Esophagus muscularis mucosa (tissue), 4 donors: ENCODE data around the gene SECISBP2. TPM values are rescaled to one million over a fixed set of nuclear protein-coding genes. Genes with fewer than 3 reads are reported as not detected.

Experiments used
- DNase-seq: peaks from one replicate; pipeline ENCODE4 v3.0.0-alpha.2; 2017; ENCODE audit errors: extremely low spot score
- H3K27ac ChIP-seq, 4 donors: fragments of 200-600 bp; sonication (generic); replicated peaks in 1 of 4; 1 replicate in 3 of 4; 2 replicates in 1 of 4; pipeline ENCODE4 v1.5.1; 2016 to 2019; ENCODE audit warnings: mild to moderate bottlenecking in 1 of 4
- H3K27me3 ChIP-seq, 4 donors: fragments of 200-600 bp; sonication (generic); one replicate each; pipeline versions ENCODE4 v1.5.1 to v1.6.0; 2016 to 2019
- H3K36me3 ChIP-seq, 4 donors: fragments of 200-600 bp; sonication (generic); one replicate each; pipeline ENCODE4 v1.5.1; 2016 to 2019
- H3K4me1 ChIP-seq, 4 donors: fragments of 200-600 bp; sonication (generic); one replicate each; pipeline ENCODE4 v1.5.1; 2016 to 2019
- H3K4me3 ChIP-seq, 4 donors: fragments of 200-600 bp; sonication (generic); 1 replicate in 2 of 4; 2 replicates in 2 of 4; pipeline ENCODE4 v1.5.1; 2016 to 2019; ENCODE audit warnings: mild to moderate bottlenecking in 4 of 4, moderate library complexity in 1 of 4
- H3K9me3 ChIP-seq, 4 donors: fragments of 200-600 bp; sonication (generic); 1 replicate in 3 of 4; 2 replicates in 1 of 4; pipeline ENCODE4 v1.5.1; 2016 to 2019
- EP300 ChIP-seq: sonication (generic); formaldehyde crosslinking; IDR thresholded peaks from one replicate; pipeline ENCODE4 v1.6.1; 2017; ENCODE audit warnings: antibody characterized with exemption
- POLR2A ChIP-seq: fragments of 450-650 bp; IDR thresholded peaks from one replicate; pipeline ENCODE4 v1.6.1; 2017; ENCODE audit warnings: antibody characterized with exemption, moderate library complexity, mild to moderate bottlenecking, low read depth
- POLR2AphosphoS5 ChIP-seq, 2 donors: sonication (generic); formaldehyde crosslinking; IDR thresholded peaks; one replicate each; pipeline ENCODE4 v1.6.1; 2017; ENCODE audit warnings: antibody characterized with exemption in 2 of 2
- WGBS: methylation state at CpG from one replicate; pipeline ENCODE4 v1.1.5; 2018; 5-methylcytosine and 5-hydroxymethylcytosine counted together
- intact Hi-C: fragments of 100-400 bp; cut with DNase I; formaldehyde crosslinking; loops from one replicate; pipeline ENCODE4 v1.15.1; 2023
- small RNA-seq, 3 donors: library from RNA; depleted of rRNA; stranded (forward); fragments of <200 nt; gene quantifications; one replicate each; pipeline ENCODE3, GENCODE V24; 2016
- total RNA-seq, 4 donors: library from RNA; depleted of rRNA; stranded (reverse); fragments of >200 nt; gene quantifications; one replicate each; pipeline versions ENCODE4 v1.1.0 to v1.2.1, GENCODE V29; 2016
- TF ChIP-seq, protein P1 (sequence below), 3 experiments: fragments of 200-600 bp in 2 of 3; fragments of 450-650 bp in 1 of 3; sonication (generic) in 2 of 3; IDR thresholded peaks; one replicate each; pipeline ENCODE4 v1.5.1; 2017 to 2019; ENCODE audit warnings: antibody characterized with exemption in 3 of 3, mild to moderate bottlenecking in 2 of 3, moderate library complexity in 1 of 3

SECISBP2 gene
- total RNA-seq, 4 donors from 2014 or later, result 24.0 to 32.8 (median 29.0) TPM

DNA sequence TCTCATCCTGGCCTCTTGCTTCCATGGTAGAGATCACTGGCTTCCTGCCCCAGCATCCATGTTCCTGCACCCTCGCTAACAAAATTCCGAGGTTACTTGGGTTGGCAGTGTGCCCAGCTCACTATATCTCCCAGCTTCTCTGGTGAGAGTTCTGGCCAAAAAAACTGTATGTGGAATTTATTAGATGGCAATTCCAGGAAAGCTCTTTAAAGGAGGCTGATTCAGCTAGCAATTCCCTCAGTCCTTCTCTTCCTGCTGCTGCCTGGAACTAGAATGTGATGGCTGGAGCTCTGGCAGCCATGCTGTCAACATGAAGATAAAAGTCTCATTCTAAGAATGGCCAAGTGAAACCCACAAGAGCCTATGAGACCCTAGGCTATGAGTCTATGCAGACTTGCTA, 88.8 kb downstream of the SECISBP2 start:
- DNase-seq, result no peak
- Histone ChIP-seq H3K27me3 (no peaks in the 10 kb centered on the region), H3K4me1 (peaks cover 0 to 6% (median 3%) of the 10 kb centered on the region in 4 donors), H3K36me3 (peaks cover 0 to 31% (median 10%) of the 10 kb centered on the region in 4 donors), H3K27ac (no peak overlapping the region), H3K4me3 (no peak overlapping the region), H3K9me3 (peaks cover 0 to 9% (median 4%) of the 10 kb centered on the region in 4 donors)
- intact Hi-C loops, result no loop called here
- TF ChIP-seq POLR2A (no peak), POLR2AphosphoS5 (IDR thresholded peaks at IDR 0.05) (no peak), EP300 (no peak)
- TF ChIP-seq, protein P1, sequence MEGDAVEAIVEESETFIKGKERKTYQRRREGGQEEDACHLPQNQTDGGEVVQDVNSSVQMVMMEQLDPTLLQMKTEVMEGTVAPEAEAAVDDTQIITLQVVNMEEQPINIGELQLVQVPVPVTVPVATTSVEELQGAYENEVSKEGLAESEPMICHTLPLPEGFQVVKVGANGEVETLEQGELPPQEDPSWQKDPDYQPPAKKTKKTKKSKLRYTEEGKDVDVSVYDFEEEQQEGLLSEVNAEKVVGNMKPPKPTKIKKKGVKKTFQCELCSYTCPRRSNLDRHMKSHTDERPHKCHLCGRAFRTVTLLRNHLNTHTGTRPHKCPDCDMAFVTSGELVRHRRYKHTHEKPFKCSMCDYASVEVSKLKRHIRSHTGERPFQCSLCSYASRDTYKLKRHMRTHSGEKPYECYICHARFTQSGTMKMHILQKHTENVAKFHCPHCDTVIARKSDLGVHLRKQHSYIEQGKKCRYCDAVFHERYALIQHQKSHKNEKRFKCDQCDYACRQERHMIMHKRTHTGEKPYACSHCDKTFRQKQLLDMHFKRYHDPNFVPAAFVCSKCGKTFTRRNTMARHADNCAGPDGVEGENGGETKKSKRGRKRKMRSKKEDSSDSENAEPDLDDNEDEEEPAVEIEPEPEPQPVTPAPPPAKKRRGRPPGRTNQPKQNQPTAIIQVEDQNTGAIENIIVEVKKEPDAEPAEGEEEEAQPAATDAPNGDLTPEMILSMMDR (IDR thresholded peaks at IDR 0.05), result no peak
- WGBS, result 24% methylated on average over 2 of the region's 2 CpGs

DNA sequence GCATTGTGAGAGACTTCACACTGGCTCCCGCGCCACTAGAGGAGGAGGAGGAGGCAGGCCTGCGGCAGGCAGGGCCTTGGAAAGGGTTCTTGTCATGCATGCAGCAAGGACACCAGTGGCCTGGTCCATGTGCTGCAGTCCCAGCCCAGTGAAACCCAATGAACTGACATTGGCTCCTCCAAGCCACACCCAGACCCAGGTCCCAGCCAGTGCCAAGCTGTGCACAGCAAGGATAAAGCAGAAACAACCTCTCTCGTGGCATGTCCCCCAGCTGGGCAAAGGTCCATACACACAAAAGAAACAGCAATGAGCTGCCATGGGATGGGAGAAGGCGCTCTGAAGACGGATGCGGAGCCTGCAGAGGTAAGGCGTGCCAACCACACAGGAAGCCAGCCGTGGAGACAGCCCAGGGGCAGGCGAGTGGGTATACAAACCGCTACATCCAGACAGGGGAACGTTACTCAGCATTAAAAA, 90.4 kb downstream of the SECISBP2 start:
- H3K27ac ChIP-seq, result no peak overlapping the region
- peaks cover 0 to 20% (median 4%) of the 10 kb centered on the region in 4 donors for H3K36me3 ChIP-seq
- DNase-seq, result no peak
- intact Hi-C loops, result no loop called here
- TF ChIP-seq EP300 (no peak), POLR2AphosphoS5 (IDR thresholded peaks at IDR 0.05) (no peak), POLR2A (no peak)
- TF ChIP-seq, protein P1 (IDR thresholded peaks at IDR 0.05), result no peak
- no peaks in the 10 kb centered on the region for H3K27me3 ChIP-seq
- H3K9me3 ChIP-seq, result peaks cover 0 to 9% (median 4%) of the 10 kb centered on the region in 4 donors
- H3K4me1 ChIP-seq, result peaks cover 0 to 6% (median 3%) of the 10 kb centered on the region in 4 donors
- 74% methylated on average over 12 of the region's 12 CpGs for WGBS
- H3K4me3 ChIP-seq, result no peak overlapping the region

Small RNA genes lying within 50 kb of the gene (small RNA-seq; reads per million reads assigned to genes)
- gene MIR3153, result 0 reads per million in 3 donors

Other genes with a start within 250 kb of the SECISBP2 start
- gene SHC3, start 139.7 kb upstream of the SECISBP2 start, total RNA-seq, result 1 to 10 TPM; 2.2 to 4.0 (median 3.1) TPM
- gene CKS2, start 7.3 kb upstream of the SECISBP2 start, total RNA-seq, result 10 to 100 TPM in 1 of 4 donors, 1 to 10 TPM in 3; 2.0 to 10.3 (median 6.0) TPM
- 10 to 100 TPM in 3 of 4 donors, 1 to 10 TPM in 1; 7.9 to 14.1 (median 10.6) TPM for gene SEMA4D, start 179.6 kb downstream of the SECISBP2 start, total RNA-seq